HG03432 (cell line): Measurements from ENCODE around the gene PSG2.
"Not testable (repeated sequence)": the region's sequence is repeated elsewhere in the genome, so short reads cannot be mapped to it uniquely, and the experiment has no call there.

Experiments
- ATAC-seq: cut with Tn5 transposase; IDR thresholded peaks from one replicate; pipeline ENCODE4 v1.9.1; 2021; ENCODE audit warnings: mild to moderate bottlenecking, moderate library complexity; ENCODE audit not compliant: unreplicated experiment

The PSG2 gene

GRCh38 chr19:43082601-43083000 is at the start of gene PSG2:
Gene PSG2, minus strand, starts transcription at chr19:43082701. Its CDS starts 132 bp downstream, at chr19:43082569.
- ATAC-seq = not testable (repeated sequence)

GRCh38 chr19:43131281-43131842 is 48.9 kb upstream of the PSG2 start:
- not testable (repeated sequence) for ATAC-seq

GRCh38 chr19:43129197-43129596 is 46.7 kb upstream of the PSG2 start:
- ATAC-seq = not testable (repeated sequence)

- not testable (repeated sequence) for ATAC-seq
These were observed 44.8 kb upstream of the PSG2 start for GRCh38 chr19:43127336-43127735.

GRCh38 chr19:43126720-43127119 is 44.2 kb upstream of the PSG2 start:
- ATAC-seq = no peak

- no peak for ATAC-seq
These were observed 41.9 kb upstream of the PSG2 start for GRCh38 chr19:43124360-43124759.

- ATAC-seq = not testable (repeated sequence)
These were observed 38.0 kb upstream of the PSG2 start for GRCh38 chr19:43120433-43121026.

GRCh38 chr19:43119526-43119925 is 37.0 kb upstream of the PSG2 start:
- not testable (repeated sequence) for ATAC-seq

- not testable (repeated sequence) for ATAC-seq
These were observed 33.9 kb upstream of the PSG2 start for GRCh38 chr19:43116421-43116820.

- not testable (repeated sequence) for ATAC-seq
These were observed 33.0 kb upstream of the PSG2 start for GRCh38 chr19:43115548-43115947.

- ATAC-seq = not testable (repeated sequence)
These were observed 32.6 kb upstream of the PSG2 start for GRCh38 chr19:43115064-43115463.

GRCh38 chr19:43114626-43115025 is 32.1 kb upstream of the PSG2 start:
- ATAC-seq = not testable (repeated sequence)

GRCh38 chr19:43107401-43107800 is 24.9 kb upstream of the PSG2 start:
- ATAC-seq = not testable (repeated sequence)

GRCh38 chr19:43105496-43105895 is 23.0 kb upstream of the PSG2 start:
- ATAC-seq = no peak

- ATAC-seq = not testable (repeated sequence)
These were observed 21.8 kb upstream of the PSG2 start for GRCh38 chr19:43104215-43104850.

- ATAC-seq = no peak
These were observed 19.4 kb upstream of the PSG2 start for GRCh38 chr19:43101950-43102349.

GRCh38 chr19:43098416-43098815 is 15.9 kb upstream of the PSG2 start:
- ATAC-seq = not testable (repeated sequence)

- not testable (repeated sequence) for ATAC-seq
These were observed 5.3 kb upstream of the PSG2 start for GRCh38 chr19:43087702-43088340.

GRCh38 chr19:43085796-43086530 is 3.5 kb upstream of the PSG2 start:
- ATAC-seq = not testable (repeated sequence)

- not testable (repeated sequence) for ATAC-seq
These were observed 1.8 kb upstream of the PSG2 start for GRCh38 chr19:43084196-43084832.
